WTC11 (cell line): Measurements from ENCODE around the gene RBPMS2.
A peak's percentile ranks its signal among the peaks of the same experiment; 100 is the strongest.

Source experiments
- ATF3 ChIP-seq: sonication (generic); formaldehyde crosslinking; conservative IDR thresholded peaks from 2 replicates; pipeline ENCODE4 v1.8.1; 2022; ENCODE audit warnings: mild to moderate bottlenecking, missing genetic modification reagents
- CBFB ChIP-seq: sonication (generic); formaldehyde crosslinking; IDR thresholded peaks from 2 replicates; pipeline ENCODE4 v1.8.1; 2022; ENCODE audit warnings: mild to moderate bottlenecking, low read depth, missing genetic modification reagents
- CTCF ChIP-seq: fragments of 200-600 bp; IDR thresholded peaks from 2 replicates; pipeline ENCODE4 v1.8.0; 2022; ENCODE audit warnings: antibody characterized with exemption
- EMX1 ChIP-seq: fragments of 250-450 bp; sonication (Bioruptor Pico); IDR thresholded peaks from 2 replicates; pipeline ENCODE4 v1.8.0; 2021; ENCODE audit warnings: mild to moderate bottlenecking
- IRF2 ChIP-seq: sonication (generic); formaldehyde crosslinking; IDR thresholded peaks from 2 replicates; pipeline ENCODE4 v1.8.0; 2022; ENCODE audit warnings: low read depth, missing genetic modification reagents, borderline replicate concordance
- NFE2L1 ChIP-seq: sonication (generic); formaldehyde crosslinking; IDR thresholded peaks from 2 replicates; pipeline ENCODE4 v1.8.1; 2023; ENCODE audit warnings: missing genetic modification reagents
- STAT6 ChIP-seq: sonication (generic); formaldehyde crosslinking; conservative IDR thresholded peaks from 2 replicates; pipeline ENCODE4 v1.8.1; 2023; ENCODE audit warnings: mild to moderate bottlenecking, low read depth, missing genetic modification reagents, moderate library complexity
- USF1 ChIP-seq: sonication (generic); formaldehyde crosslinking; IDR thresholded peaks from 2 replicates; pipeline ENCODE4 v1.8.0; 2022; ENCODE audit warnings: mild to moderate bottlenecking, missing genetic modification reagents
- USF2 ChIP-seq: sonication (generic); formaldehyde crosslinking; IDR thresholded peaks from 2 replicates; pipeline ENCODE4 v1.8.1; 2023; ENCODE audit warnings: mild to moderate bottlenecking, missing genetic modification reagents, moderate library complexity
- ZNF121 ChIP-seq: sonication (generic); formaldehyde crosslinking; IDR thresholded peaks from 2 replicates; pipeline ENCODE4 v1.8.0; 2023; ENCODE audit warnings: missing genetic modification reagents
- ZNF423 ChIP-seq: fragments of 250-450 bp; sonication (Bioruptor Pico); IDR thresholded peaks from 2 replicates; pipeline ENCODE4 v2.1.2; 2022; ENCODE audit warnings: mild to moderate bottlenecking, moderate library complexity

GRCh38 chr15:64807051-64807749 is 31.8 kb upstream of the RBPMS2 start:
- TF ChIP-seq CTCF (no peak), EMX1 (CRISPR knock-in tag) (0 out of 2 replicates have a peak, but pooled peaks have one; percentile 73), USF1 (CRISPR knock-in tag) (peak; percentile 30; the same call in 1 of the 2 replicates), ATF3 (CRISPR knock-in tag) (no peak), ZNF121 (CRISPR knock-in tag) (peak; percentile 87), NFE2L1 (no peak), STAT6 (CRISPR knock-in tag) (no peak), ZNF423 (CRISPR knock-in tag) (no peak), USF2 (CRISPR knock-in tag) (no peak), IRF2 (no peak), CBFB (CRISPR knock-in tag) (no peak)
